Measurements from ENCODE around the gene FBXO24. TPM values are rescaled to one million over a fixed set of nuclear protein-coding genes. Genes with fewer than 3 reads are reported as not detected.
A peak's percentile ranks its signal among the peaks of the same experiment; 100 is the strongest.

FBXO24 gene
- total RNA-seq, 2 experiments from 2014 or later, result 0.37 to 0.45 TPM

DNA sequence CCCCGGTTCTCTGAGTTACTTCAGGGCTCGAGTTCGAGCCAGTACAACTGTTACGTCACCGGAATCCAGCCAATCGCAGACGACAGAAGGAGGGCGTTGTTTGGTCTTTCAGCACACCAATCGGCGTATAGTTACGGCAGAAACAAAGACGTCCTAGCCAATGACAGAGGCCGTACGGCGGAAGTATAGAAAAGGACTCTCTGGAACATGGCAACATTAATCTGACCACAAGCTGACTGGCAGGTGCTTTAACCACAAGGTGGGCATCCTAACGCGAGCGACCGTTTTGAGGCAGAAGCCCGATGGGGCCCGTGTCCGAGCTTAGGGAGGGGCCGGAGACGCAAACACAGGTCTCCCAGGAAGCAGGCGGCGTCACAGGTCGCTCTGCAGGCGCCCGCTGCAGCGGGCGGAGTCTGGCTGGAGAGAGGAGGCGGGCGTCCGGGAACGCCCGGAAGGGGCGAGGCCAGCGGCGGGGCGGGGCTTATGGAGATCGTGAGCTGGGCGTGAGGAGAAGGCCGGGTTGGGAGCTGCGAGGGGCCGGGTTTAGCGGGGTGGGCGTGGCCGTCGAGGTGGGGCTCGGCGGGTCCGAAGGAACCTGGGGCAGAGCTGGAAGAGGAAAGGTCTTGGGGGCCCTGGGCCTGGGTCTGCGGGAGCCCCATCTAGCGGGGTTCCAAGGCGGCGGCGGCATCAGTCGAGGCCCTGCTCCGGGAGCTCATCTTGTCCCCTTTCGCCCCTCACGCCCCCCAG is 26.0 kb downstream of the FBXO24 start, which contains the start of gene MOSPD3:
TSS of gene MOSPD3 (plus strand) at position 558 of the 747 bp plus-strand sequence. CDS start 252 bp downstream, outside the sequence.
- peak; percentile 98 for DNase-seq
- Mint-ChIP-seq H3K27me3 (ENCODE audit: low read depth) (peaks cover 6% of the 10 kb centered on the region), H3K27ac (peak within 1 kb of the TSS; percentile 99), H3K9me3 (ENCODE audit: insufficient read depth) (no peaks in the 10 kb centered on the region), H3K4me3 (peak within 1 kb of the TSS; percentile 95), H3K36me3 (ENCODE audit: low read depth) (peaks cover 14% of the 10 kb centered on the region), H3K4me1 (ENCODE audit: low read depth) (peaks cover 30% of the 10 kb centered on the region)
- CTCF ChIA-PET, result interaction anchor here (0.5 to 2.8 kb wide), 18 partner anchors 9 to 240 kb away, joined by 3 to 25 read pairs (median 4); partner anchors contain the start of genes FBXO24, LRCH4, POP7 and SLC12A9
- POLR2A ChIA-PET, result interaction anchor here (0.6 to 1.7 kb wide), 14 partner anchors 9 to 264 kb away, joined by 3 to 10 read pairs (median 4); partner anchors contain the start of genes FBXO24, LRCH4 and ZCWPW1
- peak; percentile 94 for ATAC-seq

DNA sequence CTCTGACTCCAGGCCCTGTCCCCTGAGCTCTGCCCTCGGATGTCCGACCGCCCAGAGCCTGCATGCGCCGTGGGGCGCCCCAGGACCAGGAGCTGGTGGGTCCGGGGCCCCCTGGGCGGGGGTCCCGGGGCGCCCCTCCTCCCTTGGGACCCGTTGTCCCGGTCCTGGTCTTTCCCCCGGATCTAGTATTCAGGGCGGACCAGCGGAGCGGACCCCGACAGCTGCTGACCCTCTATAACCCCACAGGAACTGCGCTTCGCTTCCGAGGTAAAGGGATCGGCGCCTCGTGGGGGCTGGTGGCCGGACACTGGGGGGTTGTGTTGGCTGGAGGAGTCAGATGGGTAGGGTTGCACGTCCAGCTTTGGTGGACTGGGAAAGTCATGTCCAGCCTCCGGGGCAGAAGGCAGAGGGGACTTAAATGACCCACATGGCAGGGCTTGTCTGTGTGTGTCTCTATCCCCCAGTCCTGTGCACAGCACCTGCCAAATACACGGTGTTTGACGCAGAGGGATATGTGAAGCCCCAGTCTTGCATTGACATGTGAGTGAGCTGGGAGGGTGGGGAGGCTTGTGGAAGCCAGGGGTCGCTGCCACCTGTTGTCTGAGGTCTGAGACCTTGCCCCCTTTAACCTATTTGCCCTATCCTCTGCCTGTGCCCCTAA is 26.7 kb downstream of the FBXO24 start:
- DNase-seq, result peak; percentile 58
- Mint-ChIP-seq H3K27ac (peak overlapping the region; percentile 78), H3K27me3 (ENCODE audit: low read depth) (peaks cover 6% of the 10 kb centered on the region), H3K4me3 (peak overlapping the region; percentile 95), H3K4me1 (ENCODE audit: low read depth) (peaks cover 25% of the 10 kb centered on the region), H3K36me3 (ENCODE audit: low read depth) (peaks cover 14% of the 10 kb centered on the region), H3K9me3 (ENCODE audit: insufficient read depth) (no peaks in the 10 kb centered on the region)
- CTCF ChIA-PET, result interaction anchor here (0.7 to 2.8 kb wide), 20 partner anchors 8 to 240 kb away, joined by 3 to 25 read pairs (median 5); partner anchors contain the start of genes FBXO24, LRCH4, POP7 and SLC12A9
- POLR2A ChIA-PET, result interaction anchor here (0.6 to 1.7 kb wide), 14 partner anchors 9 to 264 kb away, joined by 3 to 10 read pairs (median 4); partner anchors contain the start of genes AGFG2, FBXO24, LRCH4 and ZCWPW1
- peak; percentile 6 for ATAC-seq

GRCh38 chr7:100613412-100614175 is 27.5 kb downstream of the FBXO24 start:
- Mint-ChIP-seq H3K27me3 (ENCODE audit: low read depth) (peaks cover 6% of the 10 kb centered on the region), H3K4me3 (peak overlapping the region; percentile 85), H3K36me3 (ENCODE audit: low read depth) (peaks cover 14% of the 10 kb centered on the region), H3K9me3 (ENCODE audit: insufficient read depth) (no peaks in the 10 kb centered on the region), H3K4me1 (ENCODE audit: low read depth) (peaks cover 25% of the 10 kb centered on the region), H3K27ac (peak overlapping the region; percentile 70)
- ATAC-seq, result no peak
- ChIA-PET CTCF (interaction anchor here (0.9 to 2.8 kb wide), 13 partner anchors 8 to 239 kb away, joined by 3 to 25 read pairs (median 7); partner anchors contain the start of genes FBXO24, LRCH4, POP7 and SLC12A9), POLR2A (interaction anchor here (1.4 to 1.7 kb wide), 4 partner anchors 13 to 185 kb away, joined by 3 to 8 read pairs (median 6); partner anchors contain the start of genes AGFG2 and ZCWPW1)
- no peak for DNase-seq

DNA sequence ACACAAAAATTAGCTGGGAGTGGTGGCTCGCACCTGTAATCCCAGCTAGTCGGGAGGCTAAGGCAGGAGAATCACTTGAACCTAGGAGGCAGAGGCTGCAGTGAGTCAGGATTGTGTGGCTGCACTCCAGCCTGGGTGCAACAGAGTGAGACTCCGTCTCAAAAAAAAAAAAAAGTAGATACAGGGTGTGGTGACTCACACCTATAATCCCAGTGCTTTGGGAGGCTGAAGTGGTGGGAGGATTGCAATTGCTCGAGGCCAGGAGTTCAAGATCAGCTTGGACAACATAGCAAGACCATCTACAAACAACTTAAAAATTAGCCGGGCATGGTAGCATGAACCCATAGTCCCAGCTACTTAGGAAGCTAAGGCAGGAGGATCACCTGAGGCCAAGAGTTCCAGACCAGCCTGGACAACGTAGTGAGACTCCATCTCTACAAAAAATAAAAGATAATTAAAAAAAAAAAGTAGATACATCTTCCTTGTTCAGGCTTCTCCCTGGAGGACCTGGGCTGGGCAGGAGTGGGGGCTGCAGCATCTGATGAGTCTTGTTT is 28.3 kb downstream of the FBXO24 start:
- Mint-ChIP-seq H3K9me3 (ENCODE audit: insufficient read depth) (no peaks in the 10 kb centered on the region), H3K36me3 (ENCODE audit: low read depth) (peaks cover 14% of the 10 kb centered on the region), H3K4me1 (ENCODE audit: low read depth) (peaks cover 25% of the 10 kb centered on the region), H3K27ac (peak overlapping the region; percentile 26), H3K4me3 (peak overlapping the region; percentile 85), H3K27me3 (ENCODE audit: low read depth) (peaks cover 3% of the 10 kb centered on the region)
- DNase-seq (no peak), ATAC-seq (no peak)
- ChIA-PET CTCF (interaction anchor here (0.6 to 2.7 kb wide), 6 partner anchors 9 to 91 kb away, joined by 3 to 18 read pairs (median 6); no protein-coding TSS in a partner anchor), POLR2A (interaction anchor here (1.4 to 1.6 kb wide), 2 partner anchors 12 to 75 kb away, joined by 3 to 5 read pairs; partner anchors contain the start of gene AGFG2)

DNA sequence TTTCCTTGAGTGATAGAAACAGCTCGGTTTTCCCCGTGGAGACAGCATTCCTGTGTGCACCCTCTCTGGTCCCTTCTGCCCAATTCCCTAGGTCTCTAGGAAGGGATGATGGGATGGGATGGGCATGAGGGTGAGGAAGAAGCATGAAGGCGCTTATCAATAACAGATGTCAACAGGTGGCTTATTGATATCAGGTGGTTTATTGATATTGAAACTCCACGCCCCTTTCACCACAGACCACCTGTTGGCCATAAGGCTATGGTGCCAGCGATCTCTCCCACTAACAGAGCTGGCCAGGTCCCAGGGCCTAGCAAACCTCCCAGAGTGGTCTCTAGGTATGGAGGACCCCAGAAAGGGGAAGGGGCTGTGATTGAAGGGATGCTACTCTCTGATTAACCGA is 34.1 kb downstream of the FBXO24 start:
- ChIA-PET CTCF (interaction anchor here (0.9 to 1.7 kb wide), 3 partner anchors 13 to 71 kb away, joined by 3 to 4 read pairs (median 3); no protein-coding TSS in a partner anchor), POLR2A (interaction anchor here (0.7 kb wide), 1 partner anchor 100 kb away, joined by 4 read pairs; no protein-coding TSS in a partner anchor)
- no peak overlapping the region for H3K4me3 Mint-ChIP-seq
- peaks cover 12% of the 10 kb centered on the region for H3K36me3 Mint-ChIP-seq (ENCODE audit: low read depth)
- DNase-seq (no peak), ATAC-seq (no peak)
- H3K4me1 Mint-ChIP-seq (ENCODE audit: low read depth), result peaks cover 19% of the 10 kb centered on the region
- no peaks in the 10 kb centered on the region for H3K27me3 Mint-ChIP-seq (ENCODE audit: low read depth)
- H3K9me3 Mint-ChIP-seq (ENCODE audit: insufficient read depth), result no peaks in the 10 kb centered on the region
- H3K27ac Mint-ChIP-seq, result no peak overlapping the region

GRCh38 chr7:100620804-100621203 is 34.7 kb downstream of the FBXO24 start:
- no peak overlapping the region for H3K27ac Mint-ChIP-seq
- H3K9me3 Mint-ChIP-seq (ENCODE audit: insufficient read depth), result no peaks in the 10 kb centered on the region
- peaks cover 12% of the 10 kb centered on the region for H3K36me3 Mint-ChIP-seq (ENCODE audit: low read depth)
- no peak for ATAC-seq
- no peaks in the 10 kb centered on the region for H3K27me3 Mint-ChIP-seq (ENCODE audit: low read depth)
- ChIA-PET CTCF (interaction anchor here (1.7 kb wide), 1 partner anchor 70 kb away, joined by 4 read pairs; no protein-coding TSS in a partner anchor), POLR2A (no interaction called here)
- no peak for DNase-seq
- peaks cover 23% of the 10 kb centered on the region for H3K4me1 Mint-ChIP-seq (ENCODE audit: low read depth)
- no peak overlapping the region for H3K4me3 Mint-ChIP-seq

DNA sequence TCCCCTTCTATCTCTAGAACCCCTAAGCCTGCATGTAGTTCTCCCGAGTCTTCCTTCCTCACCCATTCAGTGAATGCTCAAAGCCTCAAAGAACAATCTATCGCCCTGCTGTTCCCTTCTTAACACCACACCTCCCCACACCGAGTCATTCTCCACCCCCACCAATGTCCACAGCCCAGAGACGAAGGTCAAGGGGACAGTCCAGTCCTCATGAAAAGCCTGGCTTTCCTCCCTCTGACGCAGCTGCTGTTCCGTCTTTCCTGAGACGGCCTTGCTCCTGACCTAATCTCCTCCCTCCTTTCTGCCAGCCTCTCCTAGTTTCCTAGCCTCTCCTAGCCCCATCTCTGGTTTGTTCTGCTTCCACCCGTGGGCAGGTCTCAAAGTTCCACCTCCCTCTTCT is 35.4 kb downstream of the FBXO24 start:
- H3K27ac Mint-ChIP-seq, result peak overlapping the region; percentile 2
- H3K4me1 Mint-ChIP-seq (ENCODE audit: low read depth), result peaks cover 30% of the 10 kb centered on the region
- H3K4me3 Mint-ChIP-seq, result no peak overlapping the region
- H3K36me3 Mint-ChIP-seq (ENCODE audit: low read depth), result peaks cover 12% of the 10 kb centered on the region
- no peaks in the 10 kb centered on the region for H3K27me3 Mint-ChIP-seq (ENCODE audit: low read depth)
- DNase-seq (no peak), ATAC-seq (no peak)
- CTCF ChIA-PET, result no interaction called here
- H3K9me3 Mint-ChIP-seq (ENCODE audit: insufficient read depth), result no peaks in the 10 kb centered on the region
- POLR2A ChIA-PET, result no interaction called here

DNA sequence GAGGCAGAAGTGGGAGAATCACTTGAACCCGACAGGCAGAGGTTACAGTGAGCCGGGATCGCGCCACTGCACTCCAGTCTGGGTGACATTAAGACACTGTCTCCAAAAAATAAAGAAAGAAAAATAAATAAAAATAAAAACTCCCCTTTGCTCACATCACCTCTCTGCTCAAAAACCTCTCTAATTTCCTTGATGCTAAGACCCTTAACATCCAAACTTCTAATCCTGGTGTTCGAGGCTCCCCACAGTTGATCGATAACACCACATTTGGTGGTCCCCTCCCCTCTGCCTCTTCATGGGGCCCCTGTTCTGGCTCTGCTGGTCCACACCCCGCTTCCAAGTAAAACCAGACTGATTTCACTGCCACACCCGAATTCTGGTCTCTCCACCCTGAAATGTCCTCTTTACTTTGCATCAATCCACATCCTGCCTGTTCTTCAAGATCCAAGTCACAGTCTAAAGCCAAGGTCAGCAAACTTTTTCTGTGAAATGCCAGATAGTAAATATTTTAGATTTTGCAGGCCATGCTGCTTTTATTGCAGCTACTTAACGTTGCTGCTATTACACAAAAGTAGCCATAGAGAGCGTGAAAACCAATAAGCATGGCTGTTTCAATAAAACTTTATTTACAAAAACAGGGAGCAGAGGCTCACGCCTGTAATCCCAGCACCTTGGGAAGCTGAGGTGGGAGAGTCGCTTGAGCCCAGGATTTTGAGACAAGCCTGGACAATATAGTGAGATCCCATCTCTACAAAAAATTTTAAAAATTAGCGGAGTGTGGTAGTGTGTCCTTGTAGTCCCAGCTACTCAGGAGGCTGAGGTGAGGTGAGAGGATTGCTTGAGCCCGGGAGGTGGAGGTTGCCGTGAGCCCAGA is 38.1 kb downstream of the FBXO24 start:
- Mint-ChIP-seq H3K9me3 (ENCODE audit: insufficient read depth) (no peaks in the 10 kb centered on the region), H3K4me1 (ENCODE audit: low read depth) (peaks cover 51% of the 10 kb centered on the region), H3K27ac (peak overlapping the region; percentile 93), H3K36me3 (ENCODE audit: low read depth) (peaks cover 20% of the 10 kb centered on the region), H3K27me3 (ENCODE audit: low read depth) (no peaks in the 10 kb centered on the region), H3K4me3 (peak overlapping the region; percentile 54)
- CTCF ChIA-PET, result interaction anchor here (0.7 to 2.1 kb wide), 5 partner anchors 9 to 102 kb away, joined by 3 to 6 read pairs (median 3); partner anchors contain the start of gene POP7
- peak; percentile 63 for DNase-seq
- POLR2A ChIA-PET, result no interaction called here
- no peak for ATAC-seq

DNA sequence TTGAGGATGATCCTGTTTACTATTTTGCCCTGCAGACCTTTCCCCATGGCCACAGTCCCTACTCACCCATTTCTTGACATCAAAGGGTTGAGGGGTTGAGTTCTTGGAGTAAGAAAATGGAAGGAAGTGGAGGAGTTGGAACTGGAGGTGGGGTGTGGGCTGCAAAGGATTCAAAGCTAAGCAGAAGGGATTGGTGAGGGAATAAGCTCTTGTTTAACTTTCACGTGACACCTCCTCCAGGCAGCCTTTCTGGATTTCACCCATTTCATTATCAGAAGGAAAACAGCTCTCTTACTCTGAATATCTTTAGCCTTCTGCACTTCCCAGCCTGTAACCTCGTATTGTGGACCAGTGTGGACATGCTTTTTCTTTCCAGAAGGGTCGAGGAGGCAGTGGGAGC is 39.9 kb downstream of the FBXO24 start:
- ATAC-seq, result no peak
- no peak for DNase-seq
- Mint-ChIP-seq H3K27ac (peak overlapping the region; percentile 34), H3K9me3 (ENCODE audit: insufficient read depth) (no peaks in the 10 kb centered on the region), H3K36me3 (ENCODE audit: low read depth) (peaks cover 23% of the 10 kb centered on the region), H3K27me3 (ENCODE audit: low read depth) (no peaks in the 10 kb centered on the region), H3K4me1 (ENCODE audit: low read depth) (peaks cover 66% of the 10 kb centered on the region), H3K4me3 (peak overlapping the region; percentile 79)
- ChIA-PET CTCF (interaction anchor here (1.4 to 2.0 kb wide), 5 partner anchors 9 to 80 kb away, joined by 3 to 12 read pairs (median 9); partner anchors contain the start of genes MOSPD3 and POP7), POLR2A (interaction anchor here (0.6 to 2.0 kb wide), 10 partner anchors 9 to 241 kb away, joined by 3 to 9 read pairs (median 6); partner anchors contain the start of genes FBXO24, MOSPD3, POP7 and TRIP6)

All from activated CD8-positive, alpha-beta T cell treated with anti-CD3 and anti-CD28 coated beads, Interleukin-2, amount 10 ng/mL, durations not matched to agents 7 days and 5 days (primary cell).